Measurements from ENCODE around the gene STAC3.

GRCh38 chr12:57196956-57197355 lies 54.0 kb downstream of the STAC3 start:
- no peak for TF ChIP-seq POLR2AphosphoS5 (IDR thresholded peaks at IDR 0.05)
- no peak for TF ChIP-seq CTCF (IDR thresholded peaks at IDR 0.05)

Data from prostate gland (tissue), 2 donors.